Activated naive CD8-positive, alpha-beta T cell treated with anti-CD3 and anti-CD28 coated beads, Interleukin-2, amount 50 U/mL, for 16 hours (primary cell): ENCODE data around the gene CEP131.
"Not testable (repeated sequence)": the region's sequence is repeated elsewhere in the genome, so short reads cannot be mapped to it uniquely, and the experiment has no call there.

Experiments
- DNase-seq: peaks from one replicate; pipeline ENCODE4 v3.0.0-alpha.2; 2020; ENCODE audit warnings: low read depth, low spot score

The CEP131 gene

DNA sequence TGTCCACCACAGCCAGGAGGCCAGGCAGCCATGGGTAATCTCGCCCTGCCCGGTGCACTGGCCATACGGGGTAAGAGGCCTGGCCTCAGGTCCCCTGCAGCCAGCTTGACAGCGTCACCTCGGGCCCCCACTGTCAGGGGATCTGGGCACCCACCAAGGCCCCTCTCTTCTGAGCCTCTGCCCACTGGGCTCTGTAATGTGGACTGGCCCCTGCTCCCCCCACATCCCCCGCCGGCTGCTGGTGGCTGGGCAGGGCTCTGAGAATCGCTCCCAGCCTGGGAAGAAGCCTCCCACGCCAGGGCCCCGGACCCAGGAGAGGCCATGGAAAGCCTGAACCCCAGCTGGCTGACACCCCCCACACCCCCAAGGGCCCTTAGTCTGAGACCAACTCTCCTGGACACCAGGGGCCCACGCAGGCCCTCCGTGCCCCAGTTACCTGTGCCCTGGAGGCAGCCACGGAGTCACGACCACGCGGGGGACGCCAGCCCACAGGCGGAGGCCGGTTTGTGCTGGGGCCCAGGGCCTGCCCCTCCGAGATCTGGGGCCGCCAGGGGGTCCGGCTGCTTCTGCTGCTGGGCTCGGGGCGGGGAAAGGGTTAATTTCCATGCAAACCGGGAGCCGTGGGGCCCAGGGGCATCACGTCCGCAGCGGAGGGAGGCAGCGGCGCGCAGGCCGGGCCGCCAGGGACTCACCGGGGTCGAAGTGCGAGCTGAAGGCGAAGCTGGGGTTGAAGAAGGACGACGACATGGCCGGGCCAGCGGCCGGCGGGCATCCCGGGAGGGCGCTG lies 57.3 kb downstream of the CEP131 start, which contains the start of gene PVALEF:
TSS of gene PVALEF (plus strand) at position 262 of the 787 bp plus-strand sequence. CDS start 15,720 bp downstream, outside the sequence.
- DNase-seq: no peak

DNA sequence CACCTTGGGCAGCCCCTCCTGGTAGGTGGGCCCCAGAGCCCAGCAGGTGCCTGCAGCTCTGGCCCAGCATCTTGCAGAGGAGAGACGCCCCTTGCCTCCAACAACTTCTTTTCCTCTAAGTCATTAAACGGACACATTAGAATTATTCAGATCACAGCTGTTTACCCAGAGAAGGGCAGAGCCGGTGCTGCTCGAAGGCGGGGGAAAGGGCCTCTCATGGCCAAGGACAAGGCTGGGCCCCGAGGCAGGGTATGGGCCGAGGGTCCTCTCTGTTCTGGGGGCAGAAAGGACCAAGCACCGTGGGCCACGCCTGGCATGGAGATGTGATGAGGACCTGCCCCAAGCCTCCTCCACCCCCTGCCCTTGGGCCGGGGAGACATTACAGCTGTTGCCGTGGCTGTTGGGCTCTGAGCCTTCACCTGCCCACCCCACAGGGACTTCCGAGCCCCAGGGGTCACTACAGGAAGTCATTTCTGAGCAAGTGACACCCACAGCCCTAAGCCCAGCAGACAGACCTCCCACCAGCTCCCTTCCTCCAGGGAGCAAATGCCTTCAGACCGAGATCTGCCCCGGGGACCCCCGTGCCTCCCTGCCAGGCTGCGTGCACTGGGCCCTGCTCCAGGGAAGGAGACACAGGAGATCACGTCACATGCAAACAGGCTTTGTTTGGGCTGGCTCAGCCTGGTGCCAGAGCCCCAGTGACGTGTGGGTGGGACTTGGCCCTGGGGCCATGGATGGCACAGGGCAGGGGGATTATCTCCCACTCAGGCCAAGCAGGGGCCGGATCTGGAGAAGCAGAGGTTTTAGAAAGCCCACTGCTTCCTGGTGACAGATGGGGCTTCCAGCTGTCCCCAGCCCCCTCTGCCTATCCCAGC lies 58.2 kb downstream of the CEP131 start:
- DNase-seq: no peak

DNA sequence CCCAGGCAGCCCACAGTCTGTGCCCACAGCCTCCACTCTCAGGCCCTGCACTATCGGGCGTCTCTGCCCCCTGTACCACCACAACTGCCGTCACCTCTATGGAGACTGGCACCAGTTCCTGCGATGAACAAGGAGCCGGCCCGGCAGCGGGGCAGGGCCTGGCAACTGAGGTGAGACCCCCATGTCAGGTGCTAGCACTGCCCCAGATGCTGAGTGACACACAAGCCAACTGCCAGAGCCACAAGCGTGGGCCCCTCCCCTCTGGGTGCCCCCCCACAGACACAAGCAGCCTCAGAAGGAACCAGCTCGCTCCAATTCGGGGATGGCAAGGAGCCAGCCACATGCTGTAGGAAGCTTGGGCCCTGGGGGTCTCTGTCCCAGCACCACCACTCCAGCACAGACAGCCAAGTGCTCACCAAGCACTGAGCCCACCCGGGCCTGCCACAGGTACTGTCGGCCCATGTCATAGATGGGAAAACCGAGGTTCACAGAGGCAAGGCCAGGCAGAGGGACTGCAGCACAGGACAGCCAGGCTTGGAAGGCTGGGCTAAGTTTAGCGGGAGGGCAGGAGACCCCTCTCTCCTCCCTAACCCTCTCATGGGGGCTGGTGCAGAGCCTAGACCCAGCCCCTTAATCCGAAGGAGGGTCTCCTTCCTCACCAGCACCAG lies 58.9 kb downstream of the CEP131 start:
- DNase-seq: no peak

DNA sequence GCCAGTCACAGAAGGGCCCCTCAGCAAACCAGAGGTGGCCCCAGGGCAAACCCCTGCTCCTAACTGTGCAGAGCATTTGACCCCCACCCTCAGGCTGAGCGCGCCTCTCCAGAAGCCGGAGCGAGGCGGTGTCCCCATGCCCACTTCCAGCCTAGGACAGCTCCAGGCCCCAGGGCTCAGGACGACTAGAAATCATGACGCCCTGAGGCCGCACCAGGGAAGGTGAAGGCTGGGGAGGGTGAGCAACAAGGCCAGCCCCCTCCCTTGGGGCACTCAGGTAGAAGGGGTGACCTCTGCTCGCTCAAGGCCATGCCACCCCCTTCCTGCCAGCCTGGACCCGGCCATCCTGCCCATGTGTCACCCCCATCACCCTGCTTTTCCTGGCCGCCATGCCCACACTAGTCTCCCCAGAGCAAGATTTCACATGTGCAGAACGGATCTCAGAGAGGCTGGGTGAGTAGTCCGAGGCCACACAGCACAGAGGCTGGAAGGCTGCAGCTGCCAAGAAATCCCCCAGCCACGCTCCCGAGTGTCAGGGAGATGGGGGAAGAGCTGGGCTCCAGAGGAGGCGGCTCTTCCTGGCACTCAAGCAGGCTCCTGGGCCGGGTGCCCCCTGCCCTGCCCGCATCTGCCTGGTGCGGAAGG lies 59.6 kb downstream of the CEP131 start:
- DNase-seq: no peak

DNA sequence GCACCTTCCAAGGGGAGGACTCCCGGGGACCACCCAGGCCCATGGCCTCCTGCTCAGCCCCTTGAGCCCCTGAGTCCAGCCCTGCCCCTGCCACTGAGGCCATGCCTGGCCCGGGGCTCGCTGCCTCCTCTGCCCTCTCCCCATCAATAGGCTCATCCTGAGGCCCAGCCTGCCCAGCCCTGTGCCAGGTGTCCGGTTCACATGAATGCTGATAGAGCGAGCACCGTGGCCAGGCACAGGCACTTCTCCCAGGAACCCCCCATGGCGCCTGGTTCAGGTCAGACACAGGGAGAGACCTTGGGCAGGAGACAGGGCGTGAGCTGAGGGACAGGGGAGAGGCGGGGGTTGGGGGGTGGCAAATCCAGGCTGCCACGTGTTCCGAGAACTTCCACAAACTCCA lies 60.3 kb downstream of the CEP131 start:
- no peak for DNase-seq

DNA sequence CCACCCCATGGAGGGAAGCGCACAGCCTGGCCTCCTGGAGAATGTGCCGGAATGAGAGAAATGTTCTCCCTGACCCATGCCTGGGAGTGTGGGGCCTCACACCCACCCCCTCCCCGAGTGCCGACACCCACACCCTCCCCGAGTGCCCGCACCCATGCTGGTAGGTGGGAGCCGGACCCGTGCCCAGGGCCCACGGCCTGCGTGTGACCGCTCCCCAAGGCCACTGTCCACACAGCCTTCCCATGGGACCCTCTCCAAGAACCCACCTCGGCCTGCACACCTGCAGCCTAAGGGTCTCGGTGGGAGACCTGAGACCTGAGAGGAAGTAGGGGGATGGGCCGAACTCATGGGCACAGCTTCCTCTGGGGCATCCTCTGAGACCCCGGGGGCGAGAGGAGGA lies 60.8 kb downstream of the CEP131 start:
- no peak for DNase-seq

DNA sequence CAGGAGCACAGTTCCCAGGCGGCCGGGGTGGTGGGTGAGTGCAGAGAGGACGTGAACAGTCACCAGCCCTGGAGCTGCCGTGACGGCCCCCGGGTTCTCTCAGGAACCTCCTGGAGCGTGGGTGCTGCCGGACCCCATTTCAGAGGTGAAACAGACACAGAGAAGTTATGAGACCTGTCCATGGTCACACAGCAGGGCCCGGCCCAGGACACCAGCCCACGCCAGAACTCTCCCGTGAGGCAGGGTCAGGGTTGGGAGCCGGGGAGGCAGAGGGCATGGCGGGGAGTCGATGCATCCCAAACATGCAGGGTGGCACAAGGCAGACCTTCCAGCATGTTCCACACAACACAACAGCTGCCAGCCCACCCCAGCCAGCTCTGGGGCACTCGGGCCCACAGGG lies 61.2 kb downstream of the CEP131 start:
- no peak for DNase-seq

DNA sequence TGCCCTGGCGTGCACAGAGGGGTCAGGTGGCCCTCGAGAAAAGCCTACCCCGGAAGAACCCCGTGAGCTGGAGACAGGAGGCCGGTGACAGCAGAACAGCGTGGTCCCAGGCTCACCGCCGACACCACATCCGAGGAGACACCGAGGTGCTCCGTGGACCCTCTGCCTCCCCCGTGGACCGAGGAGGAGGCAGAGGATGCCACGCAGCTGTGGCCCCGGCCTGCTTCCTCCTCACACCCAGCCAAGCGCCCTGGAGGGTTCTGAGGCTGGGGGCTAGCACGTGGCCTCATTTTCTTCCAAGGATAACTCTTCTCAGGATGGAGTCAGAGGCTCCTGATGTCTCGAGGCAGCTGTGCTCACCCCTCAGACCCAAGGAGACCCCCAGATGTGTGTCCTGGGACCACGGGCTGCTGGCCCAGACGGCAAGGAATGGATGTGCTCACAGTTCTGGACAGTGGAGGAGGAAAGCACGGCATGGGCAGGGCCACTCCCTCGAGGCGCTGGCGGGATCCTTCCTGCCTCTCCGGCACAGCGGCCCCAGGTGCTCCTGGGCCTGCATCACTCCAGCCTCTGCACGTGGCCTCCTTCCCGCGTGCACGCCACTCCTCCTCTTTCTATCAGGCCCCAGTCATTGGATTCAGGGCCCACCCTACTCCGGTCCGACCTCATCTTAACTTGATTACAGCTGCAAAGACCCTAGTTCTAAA lies 61.9 kb downstream of the CEP131 start:
- no peak for DNase-seq

DNA sequence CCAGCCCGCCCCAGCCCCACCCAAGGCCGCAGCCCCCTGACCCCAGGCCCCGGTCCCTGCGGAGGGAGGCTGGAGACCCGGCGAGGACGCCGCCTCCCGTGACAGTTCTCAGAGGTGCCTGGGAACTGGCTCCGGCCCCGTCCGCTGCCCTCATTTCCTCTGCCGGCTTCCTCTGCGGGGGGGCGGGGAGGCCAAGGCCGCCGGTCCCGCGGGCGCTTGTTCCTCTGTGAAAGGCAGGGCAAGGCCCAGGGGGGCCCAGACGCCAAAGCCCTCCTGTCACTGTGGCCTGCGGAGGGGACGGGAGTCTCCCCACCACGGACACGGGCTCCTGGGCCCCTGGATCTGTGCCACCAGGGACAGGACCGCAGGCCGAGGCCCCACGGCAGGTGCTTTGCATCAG lies 62.5 kb downstream of the CEP131 start:
- no peak for DNase-seq

DNA sequence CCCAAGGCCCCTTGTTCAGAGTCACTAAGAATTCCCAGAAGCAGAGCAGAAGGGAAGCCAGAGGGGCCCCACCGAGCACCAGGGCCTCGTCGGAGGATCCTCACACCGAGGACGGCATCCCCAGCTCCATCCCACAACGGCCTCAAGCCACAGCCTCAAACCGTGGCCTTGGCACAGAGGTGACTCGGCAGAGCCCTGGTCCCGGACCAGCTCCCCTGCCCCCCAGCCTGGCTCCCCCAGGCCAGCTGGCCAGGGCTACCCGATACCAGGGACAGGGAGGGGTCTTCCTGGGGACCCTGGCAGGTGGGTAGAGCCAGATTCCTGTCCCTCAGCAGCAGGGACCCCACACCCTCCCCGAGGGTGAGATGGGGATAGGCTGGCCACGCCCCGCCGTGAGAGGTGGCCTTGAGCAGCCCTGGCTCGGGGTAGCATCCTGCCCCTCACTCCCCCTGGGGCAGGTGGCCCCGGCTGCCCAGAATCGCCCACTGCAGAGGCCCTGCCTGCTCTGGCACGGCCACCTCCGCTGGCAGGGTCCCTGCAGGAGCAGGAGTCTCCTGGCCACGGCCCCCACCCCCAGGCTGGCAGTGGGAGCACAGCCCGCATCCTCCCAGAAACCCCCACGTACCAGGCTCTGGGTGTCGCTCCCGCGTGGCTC lies 63.0 kb downstream of the CEP131 start:
- DNase-seq: no peak

DNA sequence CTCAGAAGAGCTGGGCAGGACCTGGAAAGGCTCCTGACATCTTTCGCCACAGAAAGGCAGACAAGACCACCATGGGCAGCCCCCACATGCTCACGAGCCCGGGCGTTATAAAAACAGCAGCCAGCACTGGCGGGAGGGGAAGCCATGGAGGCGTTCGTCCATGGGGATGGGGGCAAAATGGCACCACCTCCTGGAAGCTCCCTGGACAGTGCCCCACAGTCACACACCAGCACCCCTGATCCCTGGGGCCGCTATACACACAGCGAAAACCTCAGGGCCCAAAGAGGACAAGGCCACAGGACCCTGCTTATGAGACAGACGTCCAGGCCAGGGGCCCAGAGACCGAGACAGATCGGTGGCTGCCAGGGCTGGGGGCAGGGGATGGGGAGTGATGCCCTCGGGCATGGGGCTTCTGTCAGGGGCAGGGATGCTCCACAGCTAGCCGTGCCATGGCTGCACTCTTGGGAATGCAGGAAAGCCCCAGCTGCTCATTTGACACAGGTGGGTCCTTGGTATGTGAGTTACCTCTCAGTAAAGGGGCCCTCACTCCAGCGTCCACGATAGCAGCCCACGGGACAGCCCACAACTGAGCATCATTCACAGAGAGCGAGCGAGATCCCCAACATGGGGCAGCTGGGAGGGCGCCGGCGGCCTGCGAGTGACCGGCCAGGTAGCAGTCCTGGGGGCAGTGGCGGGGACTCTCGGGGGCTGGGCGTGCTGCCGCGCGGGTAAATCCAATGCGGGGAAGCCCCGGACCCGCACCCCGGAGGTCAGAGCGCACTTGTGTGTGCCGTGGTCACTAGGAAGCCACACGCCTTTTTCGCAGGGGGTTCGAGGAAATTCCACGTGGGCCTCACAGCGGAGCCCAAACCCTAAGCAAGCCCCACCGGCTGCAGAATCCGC lies 63.8 kb downstream of the CEP131 start:
- no peak for DNase-seq

DNA sequence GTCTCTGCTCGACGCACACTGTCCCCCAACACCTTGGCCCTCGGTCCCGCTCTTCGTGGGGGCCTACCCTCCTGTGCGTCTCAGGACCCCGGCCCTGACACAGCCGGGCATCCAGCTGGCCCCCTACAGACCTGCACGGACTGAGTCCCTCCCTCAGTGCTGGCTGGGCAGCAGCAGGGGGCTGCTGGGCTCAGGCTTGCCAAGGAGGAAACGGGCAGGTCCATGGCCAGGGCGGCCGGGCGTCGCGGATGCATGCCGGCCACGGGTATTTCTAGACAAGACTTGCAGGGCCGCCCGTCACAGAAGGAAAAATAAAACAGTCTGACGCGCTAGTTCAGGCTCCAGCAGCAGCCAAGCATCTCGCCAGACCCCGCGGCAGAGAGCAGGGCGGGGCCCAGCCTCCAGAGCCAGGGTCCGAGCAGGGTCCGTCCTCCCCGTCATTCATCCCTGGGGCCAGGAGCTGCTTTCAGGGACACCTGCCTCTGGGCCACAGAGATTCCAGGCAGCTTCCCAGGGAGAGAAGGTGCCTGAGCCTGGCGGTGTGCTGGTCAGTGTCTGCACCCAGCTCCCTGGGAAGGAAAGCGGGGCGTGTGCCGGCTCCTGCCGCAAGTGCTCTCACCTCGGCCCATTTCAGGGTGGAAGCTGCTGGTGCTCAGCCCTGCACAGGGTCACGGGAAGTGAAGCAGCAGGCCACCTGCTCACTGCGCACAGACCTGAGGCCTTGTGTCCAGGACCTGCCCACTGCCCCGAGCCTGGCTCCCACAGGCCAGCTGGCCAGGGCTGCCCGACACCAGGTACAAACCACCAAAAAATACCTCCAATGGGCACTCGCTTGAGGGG lies 64.7 kb downstream of the CEP131 start:
- no peak for DNase-seq

DNA sequence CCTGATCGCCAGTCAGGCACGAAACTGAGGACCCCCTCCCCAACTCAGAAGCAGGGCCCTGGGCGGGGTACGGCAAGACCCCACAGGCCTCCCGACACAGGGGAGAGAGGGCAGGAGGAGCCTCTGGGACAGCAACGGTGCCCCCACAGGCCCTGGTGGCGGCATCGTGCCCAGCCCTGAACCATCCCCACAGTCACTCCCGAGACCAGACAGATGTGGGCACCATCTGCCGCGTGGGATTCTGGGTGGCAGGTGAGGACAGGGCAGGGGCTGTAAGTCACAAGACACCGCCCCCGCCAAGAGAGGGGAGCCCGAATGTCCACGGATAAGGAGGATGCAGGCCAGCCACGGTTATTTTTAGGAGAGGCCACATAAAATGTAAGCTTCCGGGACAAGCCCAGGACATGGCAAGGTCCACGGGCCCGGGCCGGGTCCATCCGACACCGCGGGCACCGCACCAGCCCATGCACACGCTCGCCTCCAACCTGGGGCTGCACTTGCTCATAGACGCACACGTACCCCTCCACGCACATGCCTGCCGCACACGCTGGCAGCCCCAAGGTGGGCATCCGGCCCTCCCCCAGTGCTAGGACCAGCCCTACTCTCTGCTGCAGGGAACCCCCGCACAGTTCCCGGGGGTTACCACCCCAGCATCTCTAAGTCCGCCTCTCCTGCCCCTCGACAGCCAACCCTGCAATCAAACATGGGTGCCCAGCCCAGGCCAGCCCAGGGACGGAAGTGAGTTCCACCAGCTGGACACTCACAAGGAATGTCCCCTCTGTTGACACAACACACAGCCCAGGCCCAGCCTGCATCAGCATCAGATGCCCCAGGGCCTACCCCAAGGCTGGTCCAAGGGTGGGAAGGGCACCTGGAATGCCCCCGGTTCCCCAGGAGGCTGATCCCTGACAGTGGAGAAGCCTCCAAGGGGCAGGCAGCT lies 65.6 kb downstream of the CEP131 start:
- DNase-seq: no peak

DNA sequence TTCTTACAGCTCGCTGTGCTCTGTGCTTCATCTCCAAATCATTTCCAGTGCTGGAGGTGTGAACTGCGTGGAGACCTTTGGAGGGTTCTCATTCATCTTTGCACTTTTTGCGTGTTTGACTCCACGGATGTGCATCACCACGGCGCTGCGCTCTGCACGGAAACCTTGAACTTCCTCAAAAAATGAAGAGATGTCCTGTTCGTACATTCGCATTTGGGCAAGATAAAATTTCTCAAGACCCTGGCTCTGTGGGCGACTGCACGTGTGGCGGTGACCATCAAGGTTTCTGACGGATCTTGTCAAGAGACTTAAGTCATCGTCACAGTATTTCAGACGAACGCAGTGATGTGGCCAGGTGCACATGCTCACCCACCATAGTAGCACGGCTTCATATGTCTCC lies 67.8 kb downstream of the CEP131 start:
- DNase-seq: no peak

DNA sequence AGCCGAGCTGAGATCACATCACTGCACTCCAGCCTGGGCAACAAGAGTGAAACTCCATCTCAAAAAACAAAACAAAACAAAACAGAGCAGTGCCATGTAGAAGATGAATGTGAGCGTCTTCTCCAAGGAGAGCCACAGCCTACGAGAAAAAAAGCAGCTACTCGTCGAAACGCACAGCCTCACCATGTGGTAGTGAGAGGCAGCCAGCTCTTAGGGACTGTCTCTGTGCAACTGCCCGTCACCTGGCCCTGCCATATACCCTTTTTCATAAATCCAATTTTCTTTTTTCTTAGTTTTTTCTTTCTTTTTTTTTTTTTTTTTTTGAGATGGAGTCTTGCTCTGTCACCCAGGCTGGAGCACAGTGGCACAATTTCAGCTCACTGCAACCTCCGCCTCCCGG lies 68.7 kb downstream of the CEP131 start:
- DNase-seq: not testable (repeated sequence)

DNA sequence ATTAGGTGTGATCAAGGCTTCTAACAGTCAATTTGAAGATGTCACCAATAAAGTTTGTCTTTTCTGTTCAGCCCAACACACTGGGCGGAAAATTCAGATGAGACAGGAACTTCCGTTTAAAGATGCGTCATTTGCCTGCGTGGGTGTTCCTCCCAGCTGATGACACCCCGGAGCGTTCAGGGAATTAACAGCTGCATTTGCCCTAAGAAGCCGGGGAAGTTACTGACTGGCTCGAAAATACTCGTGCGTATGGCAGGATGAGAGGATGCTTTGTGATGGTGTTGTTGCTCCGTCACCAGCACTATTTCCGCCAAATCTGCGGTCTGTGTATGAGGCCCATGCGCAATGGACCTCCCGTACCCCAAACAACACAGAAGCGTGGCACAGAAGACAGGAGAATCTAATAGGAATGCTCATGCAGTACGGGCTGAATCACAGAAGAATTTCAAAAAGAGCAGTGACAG lies 69.4 kb downstream of the CEP131 start:
- DNase-seq: no peak

DNA sequence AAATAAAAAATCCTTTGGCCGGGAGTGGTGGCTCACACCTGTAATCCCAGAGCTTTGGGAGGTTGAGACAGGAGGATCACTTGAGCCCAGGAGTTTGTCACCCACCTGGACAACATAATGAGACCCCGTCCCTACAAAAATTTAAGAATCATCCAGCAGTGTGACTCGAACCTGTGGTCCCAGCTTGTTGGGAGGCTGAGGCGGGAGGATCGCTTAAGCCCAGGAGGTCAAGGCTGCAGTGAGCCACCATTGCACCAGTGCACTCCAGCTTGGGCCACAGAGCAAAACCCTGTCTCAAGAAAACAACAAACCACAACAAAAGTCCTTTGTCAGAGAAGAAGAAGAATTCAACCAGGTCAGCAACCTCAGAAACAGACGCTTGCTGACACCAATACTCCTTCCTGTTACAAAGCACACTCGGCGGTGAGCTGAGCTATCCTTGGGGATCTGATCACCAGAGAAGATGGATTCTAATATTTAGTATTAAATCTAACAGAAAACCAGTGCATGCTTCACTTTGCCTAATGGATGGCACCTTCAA lies 70.4 kb downstream of the CEP131 start:
- DNase-seq: no peak
